Left colon (tissue), 2 donors: ENCODE results near the gene TBC1D22B. TPM values are rescaled to one million over a fixed set of nuclear protein-coding genes. Genes with fewer than 3 reads are reported as not detected.
A peak's percentile ranks its signal among the peaks of the same experiment; 100 is the strongest.

Experiments
- ATAC-seq: fragments of 200-7000 bp; cut with Tn5 transposase; one replicate; pipeline ENCODE4 v1.9.1; 2020; ENCODE audit warnings: mild to moderate bottlenecking, moderate library complexity
- DNase-seq, 2 donors: peaks; one replicate each; pipeline ENCODE4 v3.0.0-alpha.2; 2020
- intact Hi-C, 2 donors: fragments of 100-400 bp; cut with DNase I in 1 of 2; cut with micrococcal nuclease in 1 of 2; formaldehyde crosslinking; loops; one replicate each; pipeline versions ENCODE4 v1.11.2 to v1.14.0; 2022; cut with DNase I, micrococcal nuclease
- total RNA-seq, 2 donors: library from RNA; stranded (reverse); fragmentation: NEBNext Ultra II Directional; extraction: Animal tissue kit (Norgen Biotek cat#: 25700); gene quantifications; one replicate each; pipeline ENCODE4 v1.2.1, GENCODE V29; 2021
- donor health status: DM: no; HTN: no; CAD: no.
- donor health status: DM: yes; HTN: yes; CAD: no.

TBC1D22B gene
- total RNA-seq, 2 donors from 2014 or later: 13.4 TPM

GRCh38 chr6:37259191-37259590 is 1.6 kb downstream of the TBC1D22B start:
- no peak for ATAC-seq
- intact Hi-C loops: no loop called here
- no peak for DNase-seq

- DNase-seq (no peak), ATAC-seq (no peak)
- intact Hi-C loops: no loop called here
Measured at GRCh38 chr6:37260040-37260439, 2.5 kb downstream of the TBC1D22B start.

- intact Hi-C loops: no loop called here
- ATAC-seq: no peak
- DNase-seq: no peak
Measured at GRCh38 chr6:37260444-37260843, 2.9 kb downstream of the TBC1D22B start.

- intact Hi-C loops: no loop called here
- ATAC-seq (no peak), DNase-seq (no peak)
Measured at GRCh38 chr6:37261198-37261597, 3.6 kb downstream of the TBC1D22B start.

GRCh38 chr6:37262446-37263026 is 5.0 kb downstream of the TBC1D22B start:
- intact Hi-C loops: no loop called here
- ATAC-seq (no peak), DNase-seq (no peak)

GRCh38 chr6:37265001-37265400 is 7.4 kb downstream of the TBC1D22B start:
- ATAC-seq: no peak
- intact Hi-C loops: no loop called here

GRCh38 chr6:37265860-37266259 is 8.3 kb downstream of the TBC1D22B start:
- intact Hi-C loops: no loop called here
- DNase-seq (no peak), ATAC-seq (no peak)

More at GRCh38 chr6:37265001-37265400, 7.4 kb downstream of the TBC1D22B start:
- no peak for DNase-seq

- ATAC-seq (no peak), DNase-seq (no peak)
- intact Hi-C loops: no loop called here
Measured at GRCh38 chr6:37269105-37269504, 11.5 kb downstream of the TBC1D22B start.

- ATAC-seq (peak; percentile 29), DNase-seq (no peak)
- intact Hi-C loops: no loop called here
Measured at GRCh38 chr6:37272834-37273566, 15.4 kb downstream of the TBC1D22B start.

GRCh38 chr6:37273690-37274089 is 16.1 kb downstream of the TBC1D22B start:
- intact Hi-C loops: no loop called here
- ATAC-seq (peak; percentile 47), DNase-seq (no peak)

GRCh38 chr6:37275350-37275749 is 17.8 kb downstream of the TBC1D22B start:
- DNase-seq (no peak), ATAC-seq (no peak)
- intact Hi-C loops: no loop called here

- no peak for ATAC-seq
- intact Hi-C loops: no loop called here
- DNase-seq: no peak
Measured at GRCh38 chr6:37277001-37277409, 19.4 kb downstream of the TBC1D22B start.

- ATAC-seq (no peak), DNase-seq (no peak)
- intact Hi-C loops: no loop called here
Measured at GRCh38 chr6:37279366-37280134, 22.0 kb downstream of the TBC1D22B start.

- ATAC-seq (no peak), DNase-seq (no peak)
- intact Hi-C loops: no loop called here
Measured at GRCh38 chr6:37280162-37280887, 22.8 kb downstream of the TBC1D22B start.

- no peak for ATAC-seq
- DNase-seq: no peak
- intact Hi-C loops: no loop called here
Measured at GRCh38 chr6:37282371-37282770, 24.8 kb downstream of the TBC1D22B start.

- DNase-seq (no peak), ATAC-seq (no peak)
- intact Hi-C loops: no loop called here
Measured at GRCh38 chr6:37283268-37283667, 25.7 kb downstream of the TBC1D22B start.

- ATAC-seq (peak; percentile 42), DNase-seq (peak; percentile 10 to 50)
- intact Hi-C loops: no loop called here
Measured at GRCh38 chr6:37283671-37284151, 26.1 kb downstream of the TBC1D22B start.

- intact Hi-C loops: no loop called here
- no peak for ATAC-seq
- no peak for DNase-seq
Measured at GRCh38 chr6:37284781-37285180, 27.2 kb downstream of the TBC1D22B start.

- intact Hi-C loops: no loop called here
- DNase-seq (no peak), ATAC-seq (no peak)
Measured at GRCh38 chr6:37285861-37286311, 28.3 kb downstream of the TBC1D22B start.
